Measurements from ENCODE around the gene TRIM28.

TRIM28 gene

DNA sequence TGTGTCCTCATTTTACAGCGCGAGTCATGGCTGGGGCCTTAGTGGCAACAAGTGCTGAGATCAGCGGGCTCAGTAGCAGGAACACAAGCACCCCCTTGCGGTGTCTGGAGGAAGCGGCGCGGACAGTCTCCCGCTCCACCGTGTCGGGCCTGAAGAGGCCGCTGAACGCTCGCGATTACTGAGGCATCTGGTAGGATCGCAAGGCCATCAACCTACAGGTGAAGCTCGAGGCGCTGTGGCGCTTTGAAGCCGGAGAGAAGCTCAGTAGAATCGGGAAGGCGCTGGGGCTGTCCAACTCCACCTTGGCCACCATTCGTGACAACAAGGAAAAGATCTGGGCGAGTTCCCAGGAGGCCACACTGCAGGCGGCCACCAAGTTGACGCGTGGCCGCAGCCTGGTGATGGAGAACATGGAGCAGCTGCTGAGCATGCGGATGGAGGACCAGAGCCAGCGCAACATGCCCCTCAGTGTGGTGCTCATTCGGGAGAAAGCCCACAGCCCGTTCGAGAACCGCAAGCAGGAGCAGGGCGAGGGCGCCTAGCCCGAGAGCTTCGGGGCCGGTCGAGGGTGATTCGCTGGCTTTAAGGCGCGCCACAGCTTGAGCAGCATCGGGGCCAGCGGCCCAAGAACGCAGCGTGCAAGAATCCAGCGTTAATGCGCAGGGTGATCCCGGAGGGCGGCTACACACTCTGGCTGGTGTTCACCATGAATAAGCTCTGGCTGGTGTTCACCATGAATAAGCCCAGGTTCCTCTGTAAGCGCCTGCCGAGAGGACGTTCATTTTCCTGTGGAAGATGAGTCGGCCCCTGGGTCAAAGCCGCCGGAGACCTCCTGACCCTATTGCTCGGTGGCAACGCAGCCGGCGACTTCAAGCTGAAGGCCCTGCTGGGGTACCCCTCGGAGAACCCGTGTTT lies 37.6 kb downstream of the TRIM28 start:
- no peak for DNase-seq

DNA sequence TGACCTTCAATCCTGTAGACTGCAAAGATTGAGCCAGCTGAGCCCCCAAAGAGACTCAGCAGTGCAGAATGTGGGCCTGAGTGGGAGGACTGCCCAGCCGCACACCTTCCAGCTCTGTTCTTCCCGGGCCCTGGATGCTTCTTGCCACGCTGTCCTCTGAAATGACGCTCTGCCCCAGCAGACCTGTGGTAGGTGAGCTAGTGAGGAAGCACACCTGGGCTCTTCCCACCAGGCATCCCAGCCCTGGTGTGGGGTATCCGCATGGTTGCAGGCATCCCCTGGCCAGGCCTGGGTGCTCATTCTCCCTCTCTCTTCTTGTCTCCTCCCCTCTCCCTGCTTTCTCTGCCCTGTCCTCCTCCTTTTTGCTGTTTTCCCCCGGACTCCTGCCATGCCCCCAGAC lies 39.1 kb downstream of the TRIM28 start:
- no peak for DNase-seq

DNA sequence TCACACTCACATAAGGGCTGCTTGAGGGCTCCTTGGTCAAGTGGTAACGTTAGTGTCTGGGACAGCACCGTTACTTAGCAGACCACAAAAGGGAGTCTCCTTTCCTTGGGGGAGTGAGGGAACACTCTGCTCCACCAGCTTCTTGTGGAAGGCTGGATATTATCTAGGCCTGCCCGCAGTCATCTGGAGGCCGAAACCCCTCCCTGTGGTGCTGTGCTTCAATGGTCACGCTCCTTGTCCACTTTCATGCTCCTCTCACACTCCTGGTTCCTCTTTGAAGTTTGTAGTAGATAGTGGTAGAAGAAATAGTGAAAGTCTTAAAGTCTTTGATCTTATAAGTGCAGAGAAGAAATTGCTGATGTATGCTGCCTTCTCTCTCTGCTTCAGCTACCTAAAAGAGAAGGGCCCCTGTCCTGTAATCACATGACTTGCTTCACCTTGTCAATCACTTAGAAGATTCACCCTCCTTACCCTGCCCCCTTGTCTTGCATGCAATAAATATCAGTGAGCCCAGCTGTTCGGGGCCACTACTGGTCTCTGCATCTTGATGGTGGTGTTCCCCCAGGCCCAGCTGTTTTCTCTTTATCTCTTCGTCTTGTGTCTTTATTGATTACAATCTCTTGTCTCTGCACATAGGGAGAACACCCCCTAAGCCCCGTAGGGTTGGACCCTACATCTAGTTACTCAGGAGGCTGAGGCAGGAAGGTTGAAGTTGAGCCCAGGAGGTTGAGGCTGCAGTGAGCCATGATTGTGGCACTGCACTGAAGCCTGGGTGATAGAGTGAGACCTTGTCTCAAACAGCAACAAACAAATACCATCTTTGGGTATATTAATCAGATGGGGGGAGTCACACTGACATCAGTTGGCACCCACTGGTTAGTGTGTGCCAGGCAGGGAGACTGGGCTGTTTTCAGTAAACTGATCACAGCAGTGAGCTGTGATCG lies 40.9 kb downstream of the TRIM28 start:
- no peak for DNase-seq

DNA sequence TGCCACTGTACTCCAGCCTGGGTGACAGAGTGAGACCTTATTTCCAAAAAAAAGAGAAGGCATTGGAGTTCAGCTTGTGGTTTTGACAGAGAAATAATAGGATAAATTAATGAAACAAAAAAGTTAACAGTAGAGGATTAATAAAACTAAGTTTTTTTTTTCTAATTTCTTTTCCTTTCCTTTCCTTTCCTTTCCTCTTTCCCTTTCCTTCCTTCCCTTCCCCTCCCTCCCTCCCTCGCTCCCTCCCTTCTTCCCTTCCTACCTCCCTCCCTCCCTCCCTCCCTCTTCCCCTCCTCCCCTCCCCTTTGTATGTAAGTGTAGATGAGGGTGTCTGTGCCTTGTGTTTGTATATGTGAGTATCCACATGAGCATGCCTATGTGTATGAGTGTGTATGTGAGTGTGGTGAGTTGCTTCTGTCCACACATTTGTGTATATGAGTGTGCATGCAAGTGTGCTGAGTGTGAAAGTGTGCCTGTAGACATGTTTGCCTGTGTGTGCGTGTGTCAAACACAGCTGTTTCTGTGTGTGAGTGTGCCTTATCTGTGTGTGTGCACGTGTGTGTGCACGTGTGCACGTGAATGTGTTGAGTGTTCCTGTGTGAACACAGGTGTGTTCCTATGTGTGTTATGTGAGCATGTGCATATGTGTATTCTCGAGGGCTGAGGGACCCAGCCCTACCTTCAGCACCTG lies 41.7 kb downstream of the TRIM28 start:
- no peak for DNase-seq

DNA sequence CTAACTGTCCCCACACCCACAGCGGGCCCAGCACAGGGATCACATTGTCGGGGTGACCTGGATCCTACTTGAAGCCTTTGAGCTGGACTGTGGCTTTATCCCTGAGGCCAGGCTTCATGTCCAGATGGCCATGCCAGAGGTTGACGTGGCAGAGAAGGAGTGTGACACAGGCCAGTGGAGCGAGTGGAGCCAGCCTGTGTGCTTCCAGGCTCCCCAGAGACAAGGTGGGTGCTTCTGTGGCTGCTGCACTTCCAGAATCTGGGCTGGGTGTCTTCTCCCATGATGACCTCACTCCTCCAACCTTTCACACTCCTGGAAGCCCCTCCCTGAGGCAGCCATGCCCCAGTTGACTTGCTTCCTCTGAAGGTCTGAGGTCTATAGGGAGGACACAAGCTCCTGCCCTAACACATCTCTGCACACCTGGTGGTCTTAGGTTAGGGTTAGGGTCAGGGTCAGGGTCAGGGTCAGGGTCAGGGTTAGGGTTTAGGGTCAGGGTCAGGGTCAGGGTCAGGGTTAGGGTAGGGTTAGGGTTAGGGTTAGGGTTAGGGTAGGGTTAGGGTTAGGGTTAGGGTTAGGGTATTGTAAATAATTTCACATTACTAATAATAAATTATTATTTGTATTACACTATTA lies 42.4 kb downstream of the TRIM28 start:
- DNase-seq = no peak
